ENCODE data around the gene SCLY. TPM values are rescaled to one million over a fixed set of nuclear protein-coding genes. Genes with fewer than 3 reads are reported as not detected.

SCLY gene
- total and polyA plus RNA-seq, 2 of the 8 experiments (the other 6 are each of a cell fraction or from before 2014, with no cell fraction given) = 79.0 to 79.5 TPM

DNA sequence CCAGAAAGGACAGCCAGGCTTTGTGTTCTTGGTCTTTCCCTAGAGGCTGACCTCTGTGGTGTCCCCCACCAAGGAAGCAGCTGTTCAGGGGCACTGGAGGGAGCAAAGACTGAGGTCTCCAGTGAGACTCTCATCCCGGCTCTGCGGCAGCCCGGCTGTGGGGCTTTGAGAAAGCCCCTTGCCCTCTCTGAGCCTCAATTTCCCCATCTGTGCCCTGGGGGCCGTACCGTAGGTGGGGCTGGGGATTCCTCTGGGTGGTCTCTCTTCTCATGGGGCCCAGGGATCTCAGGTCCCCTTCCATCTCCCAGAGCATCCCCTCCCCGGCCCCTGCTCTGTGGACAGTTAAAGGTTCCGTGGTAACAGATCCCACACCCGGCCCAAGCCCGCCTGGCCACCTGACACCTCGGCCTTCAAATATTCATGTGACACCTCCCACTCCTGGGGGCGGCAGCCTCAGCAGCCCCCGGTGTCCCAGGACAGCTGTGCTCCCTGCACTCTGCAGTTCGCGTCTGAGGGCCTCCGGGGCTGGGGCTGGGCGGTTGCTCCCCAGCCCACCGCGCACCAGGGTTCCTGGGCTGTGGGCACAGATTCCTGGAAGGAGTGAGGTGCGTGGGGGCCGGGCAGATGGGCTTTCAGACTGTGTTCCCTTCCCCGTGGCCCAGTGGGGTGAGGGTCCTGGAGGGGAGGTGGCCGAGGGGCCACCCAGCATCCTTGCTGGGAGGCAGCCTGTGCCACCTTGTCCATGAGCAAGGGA, 62.6 kb downstream of the SCLY start:
- H3K4me2 ChIP-seq (ENCODE audit: insufficient read depth in 1 of 2, low read depth in 2 of 2, low read length in 2 of 2) = no peak overlapping the region
- no peak overlapping the region for H3K14ac ChIP-seq (ENCODE audit: insufficient read length)
- DNase-seq (ENCODE audit: low read depth in 1 of 2, low spot score in 2 of 2) = no peak
- TF ChIP-seq, protein P1, sequence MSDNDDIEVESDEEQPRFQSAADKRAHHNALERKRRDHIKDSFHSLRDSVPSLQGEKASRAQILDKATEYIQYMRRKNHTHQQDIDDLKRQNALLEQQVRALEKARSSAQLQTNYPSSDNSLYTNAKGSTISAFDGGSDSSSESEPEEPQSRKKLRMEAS (IDR thresholded peaks at IDR 0.05) = no peak
- TF ChIP-seq HDAC2 (IDR thresholded peaks at IDR 0.05; ENCODE audit: borderline replicate concordance in 1 of 2, low read depth in 2 of 2, low read length in 2 of 2) = no peak
- no peak for TF ChIP-seq CHD2 (IDR thresholded peaks at IDR 0.05; ENCODE audit: low read length)
- no peak overlapping the region for H3K9ac ChIP-seq (replicated peaks in 1 of 4; ENCODE audit: extremely low read depth in 1 of 4, low read depth in 3 of 4, low read length in 3 of 4)
- H2BK5ac ChIP-seq (ENCODE audit: low read depth, low read length) = peak overlapping the region; percentile 39; the same call in 1 of the 2 replicates
- H3K27ac ChIP-seq (ENCODE audit: low read depth, low read length) = no peak overlapping the region
- H3K18ac ChIP-seq (ENCODE audit: extremely low read depth, low read length) = no peak overlapping the region
- H3K79me2 ChIP-seq (ENCODE audit: control insufficient read depth in 1 of 2, insufficient read depth in 2 of 2, low read length in 2 of 2) = no peaks in the 10 kb centered on the region
- H3K4me1 ChIP-seq (replicated peaks in 1 of 4; ENCODE audit: control insufficient read depth in 3 of 4, insufficient read depth in 4 of 4, low read length in 3 of 4) = peaks cover 0 to 12% (median 2%) of the 10 kb centered on the region in 4 experiments; a peak in 3 of 7 replicates
- no peaks in the 10 kb centered on the region; a peak in 1 of 7 replicates for H3K27me3 ChIP-seq (replicated peaks in 1 of 4; ENCODE audit: control insufficient read depth in 3 of 4, extremely low read depth in 1 of 4, insufficient read depth in 3 of 4, low read length in 3 of 4)
- H2BK120ac ChIP-seq (replicated peaks; ENCODE audit: low read depth, low read length) = no peak overlapping the region
- H3K23ac ChIP-seq (ENCODE audit: insufficient read length) = no peak overlapping the region
- H2BK12ac ChIP-seq (ENCODE audit: low read depth, low read length) = no peak overlapping the region
- no peak overlapping the region for H2AK5ac ChIP-seq (ENCODE audit: low read depth, low read length)
- no peak overlapping the region for H2BK15ac ChIP-seq (ENCODE audit: low read length)
- no peak overlapping the region for H4K91ac ChIP-seq (replicated peaks; ENCODE audit: insufficient read length, low read length)
- H3K9me3 ChIP-seq (ENCODE audit: insufficient read depth in 2 of 2, low read depth in 1 of 2, low read length in 1 of 2) = 0 out of 4 replicates have a peak, but pooled peaks cover 0 to 4% of the 10 kb centered on the region in 2 experiments
- H3K36me3 ChIP-seq (ENCODE audit: control insufficient read depth in 2 of 4, insufficient read depth in 4 of 4, low read length in 3 of 4) = no peaks in the 10 kb centered on the region; a peak in 1 of 8 replicates
- no peak overlapping the region for H4K5ac ChIP-seq (ENCODE audit: insufficient read length, low read depth, low read length)
- no peak overlapping the region for H2AFZ ChIP-seq (ENCODE audit: low read length)
- FAIRE-seq = no peak
- no peak overlapping the region for H3K4me3 ChIP-seq (ENCODE audit: extremely low read depth in 1 of 4, insufficient read depth in 2 of 4, low read depth in 3 of 4, low read length in 4 of 4)
- peaks cover 25% of the 10 kb centered on the region for H3K23me2 ChIP-seq (ENCODE audit: low read depth, low read length)
- 76% methylated on average over 15 of the region's 22 CpGs; no CpG with 5 or more reads in 1 of the 2 experiments for WGBS, 2 experiments (ENCODE audit: extremely low coverage in 1 of 2, insufficient coverage in 1 of 2, insufficient read length in 1 of 2, insufficient replicate concordance in 2 of 2, low coverage in 1 of 2, low lambda C conversion rate in 2 of 2, missing lambda C conversion rate in 1 of 2)
- peaks cover 0 to 14% of the 10 kb centered on the region in 2 experiments for H4K20me1 ChIP-seq (replicated peaks in 1 of 2; ENCODE audit: control insufficient read depth in 1 of 2, insufficient read depth in 2 of 2, low read length in 2 of 2)
- H3K56ac ChIP-seq (replicated peaks; ENCODE audit: insufficient read length, low read depth, low read length) = no peak overlapping the region
- no peak overlapping the region for H3K4ac ChIP-seq (replicated peaks; ENCODE audit: insufficient read length, low read depth, low read length)
- H2BK20ac ChIP-seq (ENCODE audit: low read length) = no peak overlapping the region
- ChIA-PET CTCF (ENCODE audit: partially characterized antibody) (interaction anchor here (0.6 to 1.0 kb wide), 3 partner anchors 11 to 199 kb away, joined by 3 read pairs; no protein-coding TSS in a partner anchor), POLR2A (ENCODE audit: partially characterized antibody) (interaction anchor here (0.9 kb wide), 1 partner anchor 14 kb away, joined by 3 read pairs; no protein-coding TSS in a partner anchor)
- peak overlapping the region; percentile 2 for H4K8ac ChIP-seq (ENCODE audit: extremely low read depth, insufficient read depth, low read length)
- no peaks in the 10 kb centered on the region for H3K79me1 ChIP-seq (ENCODE audit: low read depth, low read length)
